Liver (tissue), 3 donors: ENCODE results near the gene HNRNPA3.

Source experiments
- ATF3 ChIP-seq: IDR thresholded peaks from 2 replicates; pipeline ENCODE4 v1.6.1; 2016; ENCODE audit warnings: antibody characterized with exemption
- CTCF ChIP-seq: fragments of 150-350 bp; IDR thresholded peaks from 2 replicates; pipeline ENCODE4 v1.5.1; 2017; ENCODE audit warnings: improper control_type of control experiment, low read depth, low read length; ENCODE audit not compliant: missing input control
- FOXA1 ChIP-seq: IDR thresholded peaks from 2 replicates; pipeline ENCODE4 v1.6.1; 2016; ENCODE audit warnings: antibody characterized with exemption
- MAX ChIP-seq: IDR thresholded peaks from 2 replicates; pipeline ENCODE4 v1.6.1; 2016; ENCODE audit warnings: antibody characterized with exemption
- REST ChIP-seq: IDR thresholded peaks from 2 replicates; pipeline ENCODE4 v1.6.1; 2016; ENCODE audit warnings: antibody characterized with exemption, mild to moderate bottlenecking
- SP1 ChIP-seq: IDR thresholded peaks from 2 replicates; pipeline ENCODE4 v1.6.1; 2018; ENCODE audit warnings: antibody characterized with exemption, mild to moderate bottlenecking
- YY1 ChIP-seq: IDR thresholded peaks from 2 replicates; pipeline ENCODE4 v1.6.1; 2016; ENCODE audit warnings: antibody characterized with exemption, mild to moderate bottlenecking
- donor health status: healthy.
- donor health status: healthy.

- TF ChIP-seq CTCF (no peak), REST (no peak), ATF3 (no peak), SP1 (no peak), FOXA1 (no peak), MAX (no peak), YY1 (no peak)
Measured at GRCh38 chr2:177229442-177230242, 17.0 kb downstream of the HNRNPA3 start.
